Measurements from ENCODE around the gene NTN4. TPM values are rescaled to one million over a fixed set of nuclear protein-coding genes. Genes with fewer than 3 reads are reported as not detected.

The NTN4 gene
- total and polyA plus RNA-seq, 12 donors: 10.1 to 62.5 (median 42.4) TPM

- Histone ChIP-seq H3K9me3 (replicated peaks in 1 of 3) (no peaks in the 10 kb centered on the region), H3K27ac (no peak overlapping the region), H3K27me3 (no peaks in the 10 kb centered on the region), H3K36me3 (replicated peaks in 1 of 2) (no peaks in the 10 kb centered on the region), H3K4me3 (no peak overlapping the region), H3K4me1 (replicated peaks in 1 of 2) (no peaks in the 10 kb centered on the region)
- TF ChIP-seq, protein P1, sequence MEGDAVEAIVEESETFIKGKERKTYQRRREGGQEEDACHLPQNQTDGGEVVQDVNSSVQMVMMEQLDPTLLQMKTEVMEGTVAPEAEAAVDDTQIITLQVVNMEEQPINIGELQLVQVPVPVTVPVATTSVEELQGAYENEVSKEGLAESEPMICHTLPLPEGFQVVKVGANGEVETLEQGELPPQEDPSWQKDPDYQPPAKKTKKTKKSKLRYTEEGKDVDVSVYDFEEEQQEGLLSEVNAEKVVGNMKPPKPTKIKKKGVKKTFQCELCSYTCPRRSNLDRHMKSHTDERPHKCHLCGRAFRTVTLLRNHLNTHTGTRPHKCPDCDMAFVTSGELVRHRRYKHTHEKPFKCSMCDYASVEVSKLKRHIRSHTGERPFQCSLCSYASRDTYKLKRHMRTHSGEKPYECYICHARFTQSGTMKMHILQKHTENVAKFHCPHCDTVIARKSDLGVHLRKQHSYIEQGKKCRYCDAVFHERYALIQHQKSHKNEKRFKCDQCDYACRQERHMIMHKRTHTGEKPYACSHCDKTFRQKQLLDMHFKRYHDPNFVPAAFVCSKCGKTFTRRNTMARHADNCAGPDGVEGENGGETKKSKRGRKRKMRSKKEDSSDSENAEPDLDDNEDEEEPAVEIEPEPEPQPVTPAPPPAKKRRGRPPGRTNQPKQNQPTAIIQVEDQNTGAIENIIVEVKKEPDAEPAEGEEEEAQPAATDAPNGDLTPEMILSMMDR (IDR thresholded peaks at IDR 0.05): no peak
- TF ChIP-seq POLR2A (IDR thresholded peaks at IDR 0.05): no peak
- no peak for DNase-seq
- WGBS, 4 donors: 89 to 96% (median 94%) methylated on average over 7 of the region's 7 CpGs
- intact Hi-C loops (cut with DNase I): no loop called here
Observed at GRCh38 chr12:95809000-95809680, 18.6 kb upstream of the NTN4 start.

DNA sequence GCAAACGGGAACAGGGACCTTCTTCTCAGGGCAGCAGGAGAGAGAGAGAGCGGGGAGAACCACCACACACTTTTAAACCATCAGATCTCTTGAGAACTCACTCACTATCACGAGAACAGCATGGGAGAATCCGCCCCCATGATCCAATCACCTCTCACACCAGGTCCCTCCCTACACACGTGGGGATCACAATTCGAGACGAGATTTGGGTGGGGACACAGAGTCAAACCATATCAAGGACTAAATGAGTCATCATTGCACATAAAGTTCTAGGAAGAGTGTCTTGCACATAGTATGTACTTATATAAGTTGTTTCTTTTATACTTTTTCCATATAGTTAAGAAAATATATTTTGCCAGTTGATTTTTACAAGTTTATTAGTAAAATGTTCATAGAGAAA, 17.6 kb upstream of the NTN4 start:
- TF ChIP-seq POLR2A (IDR thresholded peaks at IDR 0.05): no peak
- TF ChIP-seq, protein P1 (IDR thresholded peaks at IDR 0.05): no peak
- WGBS, 4 donors: 77 to 93% (median 86%) methylated on average over 7 of the region's 7 CpGs
- intact Hi-C loops (cut with DNase I): no loop called here
- no peaks in the 10 kb centered on the region for H3K27me3 ChIP-seq
- H3K36me3 ChIP-seq (replicated peaks in 1 of 2): no peaks in the 10 kb centered on the region
- H3K9me3 ChIP-seq (replicated peaks in 1 of 3): no peaks in the 10 kb centered on the region
- H3K27ac ChIP-seq: no peak overlapping the region
- H3K4me3 ChIP-seq: no peak overlapping the region
- no peaks in the 10 kb centered on the region for H3K4me1 ChIP-seq (replicated peaks in 1 of 2)
- DNase-seq: no peak

GRCh38 chr12:95805864-95806671, 15.5 kb upstream of the NTN4 start:
- no peaks in the 10 kb centered on the region for H3K36me3 ChIP-seq (replicated peaks in 1 of 2)
- no peak overlapping the region for H3K27ac ChIP-seq

DNA sequence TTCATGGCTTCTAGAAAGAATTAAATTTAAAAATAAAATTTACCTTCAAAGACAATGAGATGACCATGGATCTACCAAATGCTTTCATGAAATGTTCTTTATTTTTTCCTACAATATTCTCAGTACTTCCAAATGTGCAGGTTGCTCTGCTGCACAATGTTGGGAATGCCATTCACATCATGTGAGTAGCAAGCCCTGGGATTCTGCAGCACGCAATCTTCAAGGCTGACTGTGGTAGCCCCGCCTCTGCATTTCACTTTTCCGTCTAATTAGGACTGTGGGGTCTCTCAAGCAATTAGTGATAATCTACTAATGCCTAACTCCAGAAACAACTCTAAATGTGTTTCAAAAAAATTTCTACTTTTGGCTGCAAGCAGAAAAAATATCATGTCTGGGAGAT, 13.7 kb upstream of the NTN4 start:
- 60 to 91% (median 70%) methylated on average over 3 of the region's 3 CpGs for WGBS, 4 donors
- Histone ChIP-seq H3K9me3 (replicated peaks in 1 of 3) (no peaks in the 10 kb centered on the region), H3K36me3 (replicated peaks in 1 of 2) (no peaks in the 10 kb centered on the region), H3K27me3 (no peaks in the 10 kb centered on the region), H3K4me3 (no peak overlapping the region), H3K4me1 (replicated peaks in 1 of 2) (no peaks in the 10 kb centered on the region), H3K27ac (no peak overlapping the region)
- TF ChIP-seq POLR2A (IDR thresholded peaks at IDR 0.05): no peak
- TF ChIP-seq, protein P1 (IDR thresholded peaks at IDR 0.05): no peak
- no peak for DNase-seq
- intact Hi-C loops (cut with DNase I): no loop called here

More at GRCh38 chr12:95805864-95806671, 15.5 kb upstream of the NTN4 start:
- Histone ChIP-seq H3K4me1 (replicated peaks in 1 of 2) (no peaks in the 10 kb centered on the region), H3K4me3 (no peak overlapping the region), H3K9me3 (replicated peaks in 1 of 3) (no peaks in the 10 kb centered on the region), H3K27me3 (no peaks in the 10 kb centered on the region)
- DNase-seq: no peak
- intact Hi-C loops (cut with DNase I): no loop called here
- 67 to 78% (median 74%) methylated on average over 5 of the region's 5 CpGs for WGBS, 4 donors
- TF ChIP-seq POLR2A (IDR thresholded peaks at IDR 0.05): no peak
- TF ChIP-seq, protein P1 (IDR thresholded peaks at IDR 0.05): no peak
